Measurements from ENCODE around the gene SMPD4.
"Not testable (repeated sequence)": the region's sequence is repeated elsewhere in the genome, so short reads cannot be mapped to it uniquely, and the experiment has no call there.

SMPD4 gene

DNA sequence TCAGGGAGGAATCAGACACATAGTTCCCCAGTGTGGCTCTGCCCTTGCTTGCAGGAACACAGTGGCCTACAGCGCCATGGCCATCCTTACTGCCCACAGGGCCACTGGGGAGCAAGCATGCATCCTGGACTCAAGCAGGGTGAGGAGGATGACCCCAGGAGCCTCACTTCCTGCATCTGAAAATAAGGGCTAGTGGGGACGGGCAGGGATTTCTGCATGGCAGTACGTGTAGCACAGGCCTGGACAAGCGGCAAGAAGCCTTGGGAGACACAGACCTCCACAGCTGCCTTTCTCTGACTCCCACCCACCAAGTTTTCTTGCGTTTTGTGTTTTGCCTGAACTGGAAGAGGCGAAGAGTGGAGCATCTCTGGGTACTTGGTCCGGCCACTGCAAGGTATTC is 18.9 kb downstream of the SMPD4 start:
- DNase-seq; intact Hi-C loops (cut with DNase I): not testable (repeated sequence)

DNA sequence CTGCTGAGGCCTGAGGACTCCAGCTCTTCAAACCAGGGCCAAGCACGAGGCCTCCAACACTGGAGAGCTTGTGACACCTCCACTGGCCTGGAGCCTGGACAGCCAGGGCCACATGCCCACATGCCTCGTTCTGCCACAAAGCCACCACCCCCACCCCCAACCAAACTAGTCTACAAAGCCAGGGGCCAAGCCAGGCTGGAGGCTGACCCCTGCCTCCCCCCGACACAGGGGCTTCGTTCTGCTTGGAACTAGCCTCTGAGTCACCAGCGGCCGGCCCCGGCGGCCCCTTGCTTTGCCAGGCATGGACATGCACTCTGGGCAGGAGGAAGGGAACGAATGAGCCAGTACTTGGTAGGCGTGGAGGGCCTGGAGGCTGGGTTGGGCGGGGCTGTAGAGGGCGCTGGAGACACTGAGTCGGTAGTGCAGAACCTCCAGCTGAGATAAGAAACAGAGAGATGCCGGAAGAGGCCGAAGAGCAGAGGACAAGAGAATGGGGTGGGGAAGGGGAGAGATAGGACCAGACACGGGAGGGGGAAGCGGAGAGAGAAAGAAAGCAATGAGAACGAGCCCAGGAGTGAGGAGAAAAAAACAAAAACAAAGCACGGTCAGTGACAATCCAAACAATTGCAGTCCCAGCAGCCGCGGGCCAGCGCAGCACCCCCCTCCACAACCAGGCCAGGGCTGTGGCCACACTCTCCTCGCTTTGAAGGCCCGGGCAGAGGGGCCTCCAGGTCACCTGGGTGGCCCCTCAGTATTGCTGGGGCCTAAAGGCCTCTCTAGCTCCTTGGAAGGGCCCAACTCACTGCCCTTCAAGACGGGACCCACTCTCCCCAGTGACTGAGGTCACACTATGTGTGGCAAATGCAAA is 20.3 kb downstream of the SMPD4 start:
- intact Hi-C loops (cut with DNase I) = not testable (repeated sequence)
- DNase-seq = peak in 14 of 42 donors; percentile 20 to 72 (median 38)

DNA sequence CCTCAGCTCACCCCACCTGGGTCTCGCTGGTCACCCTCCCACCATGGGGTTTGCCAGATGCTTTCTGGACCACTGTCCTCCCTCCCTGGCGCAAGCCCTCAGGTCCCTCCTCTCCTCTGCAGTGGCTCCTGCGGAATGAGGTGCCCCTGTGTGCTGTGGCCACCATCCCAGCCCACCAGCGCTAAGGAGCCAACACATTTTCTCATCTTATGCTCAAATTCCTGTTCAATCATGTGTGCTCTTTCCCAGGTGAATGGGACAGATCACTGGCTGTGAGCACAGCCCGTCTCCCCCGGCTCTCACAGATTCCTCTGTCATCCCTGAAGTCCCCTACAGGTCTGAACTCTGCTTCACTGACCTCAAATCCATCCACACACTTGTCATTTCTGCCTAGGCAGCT is 21.3 kb downstream of the SMPD4 start:
- no peak for DNase-seq
- intact Hi-C loops (cut with DNase I) = no loop called here

DNA sequence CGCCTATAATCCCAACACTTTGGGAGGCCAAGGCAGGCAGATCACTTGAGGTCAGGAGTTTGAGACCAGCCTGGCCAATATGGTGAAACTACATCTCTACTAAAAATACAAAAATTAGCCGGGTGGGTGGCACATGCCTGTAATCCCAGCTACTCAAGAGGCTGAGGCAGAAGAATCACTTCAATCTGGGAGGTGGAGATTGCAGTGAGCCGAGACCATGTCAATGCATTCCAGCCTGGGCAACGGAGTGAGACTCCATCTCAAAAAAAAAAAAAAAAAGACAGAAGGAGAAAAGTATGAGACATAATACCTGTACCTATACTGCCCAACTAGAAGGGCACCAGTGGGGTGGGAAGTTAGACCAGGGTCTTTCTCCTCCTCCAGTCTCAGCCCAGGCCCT is 22.0 kb downstream of the SMPD4 start:
- intact Hi-C loops (cut with DNase I); DNase-seq: not testable (repeated sequence)

DNA sequence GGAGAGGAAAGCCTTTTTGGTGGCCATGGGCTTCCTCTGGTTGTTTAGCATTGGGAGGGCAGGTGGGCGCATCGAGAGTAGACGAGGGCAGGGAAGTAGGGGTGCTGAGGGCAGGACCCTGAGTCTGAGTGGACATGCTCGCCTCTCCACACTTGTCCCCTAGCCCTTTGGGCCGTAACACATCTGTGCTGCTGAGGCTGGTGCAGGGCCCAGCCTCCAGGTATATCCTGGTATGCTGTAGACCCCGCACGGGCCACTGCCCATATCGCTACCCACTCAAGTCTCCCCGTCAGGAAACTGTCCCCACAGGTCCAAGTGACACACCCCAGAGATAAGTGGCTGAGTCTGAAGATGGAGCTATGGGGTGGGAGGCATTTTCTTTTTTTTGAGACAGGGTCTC is 22.8 kb downstream of the SMPD4 start:
- DNase-seq = no peak
- intact Hi-C loops (cut with DNase I) = no loop called here

DNA sequence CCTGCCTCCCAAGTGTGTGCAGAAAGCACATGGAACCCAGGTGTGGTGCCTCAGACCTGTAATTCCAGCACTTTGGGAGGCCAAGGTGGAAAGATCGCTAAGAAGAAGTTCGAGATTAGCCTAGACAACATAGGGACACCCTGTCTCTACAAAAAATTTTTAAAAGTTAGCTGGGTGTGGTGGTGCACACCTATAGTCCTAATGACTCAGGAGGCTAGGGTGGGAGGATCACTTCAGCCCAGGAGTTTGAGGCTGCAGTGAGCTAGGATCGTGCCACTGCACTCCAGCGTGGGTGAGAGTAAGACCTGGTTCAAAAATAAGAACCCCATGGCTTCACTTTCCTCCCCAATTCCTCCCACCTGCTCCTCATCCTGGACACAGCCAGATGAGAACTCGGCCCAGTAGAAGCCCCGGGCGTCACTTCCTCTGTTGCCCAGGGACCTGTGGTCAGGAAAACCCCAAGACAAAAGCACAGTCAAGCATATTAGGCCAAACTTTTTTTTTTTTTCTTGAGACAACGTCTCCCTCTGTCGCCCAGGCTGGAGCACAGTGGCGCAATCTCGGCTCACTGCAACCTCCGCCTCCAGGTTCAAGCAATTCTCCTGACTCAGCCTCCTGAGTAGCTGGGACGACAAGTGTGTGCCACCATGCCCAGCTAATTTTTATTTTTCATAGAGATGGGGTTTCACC is 23.4 kb downstream of the SMPD4 start:
- DNase-seq; intact Hi-C loops (cut with DNase I): not testable (repeated sequence)

DNA sequence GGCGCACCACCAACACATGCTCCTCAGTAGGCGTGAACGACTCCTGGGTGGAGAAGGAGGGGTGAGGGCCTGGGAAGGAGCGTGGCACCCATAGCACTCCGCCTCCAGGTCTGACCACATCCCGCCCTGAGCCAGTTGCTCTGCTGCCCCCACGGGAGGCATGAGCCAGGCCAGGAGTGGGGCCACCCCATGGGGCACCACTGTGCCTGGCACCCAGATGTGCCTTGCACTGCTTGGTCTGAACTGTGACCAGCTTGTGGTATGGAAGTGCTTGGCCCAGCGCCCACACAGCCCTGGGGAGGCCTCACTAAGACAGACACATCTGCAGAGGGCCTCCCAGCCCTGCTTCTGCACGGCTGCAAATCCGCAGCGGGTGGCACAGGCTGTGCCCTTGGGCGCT is 24.0 kb downstream of the SMPD4 start:
- DNase-seq; intact Hi-C loops (cut with DNase I): not testable (repeated sequence)

DNA sequence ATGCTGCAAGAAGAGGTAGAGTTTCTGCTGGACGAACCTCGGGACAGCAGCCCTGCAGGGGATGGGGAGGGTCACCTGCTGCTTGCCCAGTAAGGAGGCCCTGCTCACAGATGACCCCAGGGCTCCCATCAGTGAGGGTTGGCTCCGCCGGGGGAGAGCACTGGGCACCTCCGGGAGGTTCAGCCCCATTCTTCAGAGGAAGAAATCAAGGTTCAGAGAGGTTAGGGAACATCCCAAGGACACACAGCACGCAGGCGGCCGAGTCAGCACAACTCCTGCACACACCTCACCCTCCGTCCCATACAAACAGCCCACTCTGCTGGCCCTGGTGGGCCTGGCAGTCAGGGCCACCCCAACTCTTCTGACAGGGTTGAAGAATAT is 24.8 kb downstream of the SMPD4 start:
- DNase-seq = no peak
- intact Hi-C loops (cut with DNase I) = no loop called here

DNA sequence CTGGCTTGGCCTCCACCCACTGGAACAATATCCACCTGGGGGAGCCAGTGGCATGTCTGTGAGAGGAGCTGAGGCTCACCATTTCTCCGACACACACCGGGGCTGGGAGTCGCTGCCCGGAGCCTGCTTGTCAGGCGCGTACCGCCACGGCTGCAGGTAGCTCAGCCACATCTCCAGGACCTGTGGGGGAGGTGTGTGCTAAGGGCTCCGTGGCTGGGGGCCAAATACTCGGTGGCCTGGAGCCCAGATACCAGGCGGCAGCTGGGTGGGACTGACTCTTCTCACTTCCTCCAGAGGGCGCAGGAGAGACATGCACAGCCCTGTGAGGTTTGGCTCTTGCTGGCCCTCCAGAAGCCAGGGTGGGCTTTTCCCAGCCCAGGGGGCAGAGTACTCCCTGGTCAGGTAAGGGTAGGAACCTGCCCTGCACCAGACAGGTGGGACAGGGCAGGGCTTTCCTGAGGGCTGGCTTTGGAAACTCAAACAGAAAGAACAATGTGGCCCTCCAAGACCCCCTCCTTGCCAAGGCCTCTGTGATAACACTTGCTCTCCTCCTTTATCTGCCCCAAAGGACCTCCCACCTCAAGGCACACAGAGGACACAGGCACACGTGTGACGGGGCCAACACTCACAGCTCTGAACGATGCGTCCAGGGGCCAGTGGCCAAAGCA is 25.3 kb downstream of the SMPD4 start:
- intact Hi-C loops (cut with DNase I) = not testable (repeated sequence)
- peak in 37 of 42 donors; percentile 10 to 74 (median 40) for DNase-seq

- peak in 1 of 42 donors; percentile 20 for DNase-seq
- intact Hi-C loops (cut with DNase I) = no loop called here
Measured at GRCh38 chr2:130154773-130155765, 26.3 kb downstream of the SMPD4 start.

- intact Hi-C loops (cut with DNase I) = not testable (repeated sequence)
- DNase-seq = peak in 1 of 42 donors; percentile 25
Measured at GRCh38 chr2:130154423-130154770, 27.0 kb downstream of the SMPD4 start.

DNA sequence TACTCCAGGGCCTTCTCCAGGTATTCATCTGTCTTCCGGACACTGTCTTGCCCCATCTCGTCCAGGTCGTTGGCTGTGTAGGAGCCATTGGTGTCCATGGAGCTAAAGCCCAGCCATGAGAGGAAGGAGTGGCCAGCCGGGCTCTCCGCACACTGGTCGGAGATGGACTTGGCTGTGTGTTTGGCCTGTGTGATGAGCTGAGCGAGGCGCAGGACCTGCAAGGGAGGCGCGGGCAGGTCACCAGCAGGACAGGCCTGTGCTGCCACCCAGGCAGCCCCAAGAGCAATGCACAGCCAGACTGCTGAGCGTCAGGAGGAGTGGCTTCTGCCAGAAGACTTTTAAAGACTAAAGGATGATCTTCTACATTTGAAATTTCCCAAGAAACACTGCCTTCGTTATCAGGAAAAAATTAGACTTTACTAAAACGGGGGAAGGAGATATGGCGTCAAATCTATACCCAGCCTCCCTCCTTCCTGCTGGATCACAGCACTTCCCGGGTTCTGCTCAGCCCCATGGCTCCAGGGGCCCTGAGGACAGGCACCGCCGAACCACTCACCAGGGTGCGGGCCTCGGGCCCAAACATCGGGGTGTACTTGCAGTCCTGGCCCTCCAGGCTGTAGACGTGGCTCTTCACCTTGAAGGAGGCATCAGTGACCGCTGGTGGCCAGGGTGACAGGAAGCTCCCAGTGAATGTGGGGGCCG is 27.5 kb downstream of the SMPD4 start:
- DNase-seq = peak in 1 of 42 donors; percentile 36
- intact Hi-C loops (cut with DNase I) = not testable (repeated sequence)

- DNase-seq = peak in 1 of 42 donors; percentile 27
- intact Hi-C loops (cut with DNase I) = no loop called here
Measured at GRCh38 chr2:130152816-130153595, 28.4 kb downstream of the SMPD4 start.

DNA sequence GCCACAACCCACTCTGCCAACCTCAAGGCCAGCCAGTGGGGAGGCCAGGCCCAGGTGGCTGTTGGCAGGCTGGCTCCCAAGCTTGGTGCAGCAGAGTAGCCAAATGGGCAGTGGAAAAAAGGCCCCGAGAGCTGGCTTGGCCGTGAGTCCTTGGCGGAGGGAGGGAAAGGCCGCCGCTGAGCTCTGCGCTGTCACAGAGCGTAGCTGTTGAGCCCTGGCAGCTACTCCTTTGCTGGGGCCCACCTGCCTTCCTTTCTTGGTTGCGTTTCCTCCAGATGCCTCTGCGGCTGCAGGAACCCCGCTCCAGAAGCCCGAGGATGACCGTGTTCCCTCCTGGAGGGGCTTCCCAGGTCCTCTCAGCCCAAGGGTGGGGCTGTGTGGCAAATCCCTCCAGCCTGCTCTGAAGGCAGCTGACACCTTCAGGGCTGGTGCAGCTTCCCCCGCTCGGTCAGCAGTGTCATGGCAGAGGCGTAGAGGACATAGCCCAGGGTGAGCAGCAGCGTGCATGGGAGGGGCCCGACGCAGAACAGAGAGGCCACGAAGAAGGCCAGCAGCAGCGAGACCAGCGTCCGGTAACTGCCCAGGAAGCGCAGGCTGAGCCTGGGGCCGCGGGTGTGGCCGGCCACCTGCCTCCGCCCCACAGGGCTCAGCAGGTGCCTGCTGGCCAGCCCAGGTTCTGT is 29.1 kb downstream of the SMPD4 start:
- DNase-seq = peak in 5 of 42 donors; percentile 13 to 31 (median 21)
- intact Hi-C loops (cut with DNase I) = not testable (repeated sequence)

DNA sequence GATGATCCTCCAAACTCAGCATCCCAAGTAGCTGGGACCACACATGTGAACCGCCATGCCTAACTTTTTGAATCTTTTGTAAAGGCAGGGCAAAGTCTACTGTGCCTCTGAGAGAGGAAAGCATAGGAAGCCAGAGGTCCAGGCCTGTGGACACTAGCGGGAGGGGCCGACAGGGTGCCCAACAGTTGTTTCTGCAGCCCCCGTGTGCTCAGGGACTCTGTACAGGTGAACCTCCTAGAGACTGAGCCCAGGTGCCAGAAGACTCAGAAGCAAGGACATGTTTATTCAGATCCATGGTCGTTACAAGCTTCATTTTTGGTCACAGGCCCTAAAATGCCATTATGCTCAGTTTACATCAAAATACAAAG is 30.3 kb downstream of the SMPD4 start:
- DNase-seq; intact Hi-C loops (cut with DNase I): not testable (repeated sequence)

DNA sequence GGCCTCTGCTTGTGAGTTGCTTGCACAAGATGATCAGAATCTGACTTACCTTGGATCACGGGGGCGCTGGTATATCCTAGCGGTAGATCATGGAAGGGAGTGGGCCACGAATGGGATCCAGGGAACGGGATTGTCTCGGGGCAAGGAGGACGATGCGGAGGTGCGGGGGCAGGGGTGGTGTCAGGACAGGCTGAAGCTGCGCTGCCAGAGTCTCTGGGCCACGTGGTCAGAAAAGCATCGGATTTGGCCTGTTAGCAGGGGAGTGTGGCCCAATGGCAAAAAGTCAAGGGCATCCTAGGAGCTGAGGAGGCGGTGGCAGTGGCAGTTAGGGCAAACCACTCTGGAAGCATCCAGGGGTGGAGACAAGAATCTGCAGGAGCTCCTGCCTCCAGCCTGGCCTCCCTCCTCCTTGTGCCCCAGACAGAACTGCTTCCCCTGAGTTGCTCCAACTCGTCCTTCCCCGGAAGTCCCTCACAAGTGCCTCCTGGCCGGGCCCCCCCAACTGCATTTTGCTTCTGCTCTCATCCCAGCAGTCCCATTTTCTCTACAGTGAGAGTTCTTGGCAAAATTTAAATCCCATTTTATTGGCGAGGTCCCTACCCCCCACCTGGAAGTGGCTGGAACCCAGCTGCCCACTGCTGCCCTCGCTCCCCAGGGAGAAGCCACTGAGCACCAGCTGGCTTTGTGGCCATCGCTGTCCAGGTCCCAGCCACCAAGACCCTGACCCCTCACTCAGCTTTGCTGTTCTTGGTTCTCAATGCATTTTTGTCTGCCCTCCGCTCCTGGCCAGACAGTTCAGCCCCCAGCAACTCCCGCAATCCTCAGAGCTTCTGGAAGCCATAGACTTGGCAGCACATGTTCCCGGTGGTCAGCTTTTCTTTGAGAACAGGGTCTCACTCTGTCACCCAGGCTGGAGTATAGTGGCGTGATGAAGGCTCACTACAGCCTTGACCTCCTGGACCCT is 30.9 kb downstream of the SMPD4 start:
- intact Hi-C loops (cut with DNase I) = no loop called here
- DNase-seq = peak in 2 of 42 donors; percentile 13 to 34

Data from head of caudate nucleus (tissue), 42 donors.